B cell (primary cell): Measurements from ENCODE around the gene ZNF627. TPM values are rescaled to one million over a fixed set of nuclear protein-coding genes. Genes with fewer than 3 reads are reported as not detected.
"Not testable (repeated sequence)": the region's sequence is repeated elsewhere in the genome, so short reads cannot be mapped to it uniquely, and the experiment has no call there.

Source experiments
- ATAC-seq: fragments of 200-7000 bp; cut with Tn5 transposase; one replicate; pipeline ENCODE4 v1.10.0; 2021; ENCODE audit warnings: low read depth, mild to moderate bottlenecking, moderate number of reproducible peaks, moderate library complexity
- CTCF ChIA-PET: fragments of 350-600 bp; sonication (Branson Sonifier 250); formaldehyde crosslinking; loops from one replicate; lab custom pipeline; 2021; ENCODE audit warnings: antibody characterized with exemption, inconsistent platforms; lab: Charles Lee
- POLR2A ChIA-PET: fragments of 350-600 bp; sonication (Branson Sonifier 250); formaldehyde crosslinking; loops from one replicate; lab custom pipeline; 2021; ENCODE audit warnings: antibody characterized with exemption; lab: Charles Lee
- DNase-seq: peaks from one replicate; pipeline ENCODE4 v3.0.0; 2013
- H2AFZ ChIP-seq: 2 replicates; pipeline ENCODE4 v1.6.1; 2012; ENCODE audit warnings: mild to moderate bottlenecking, low read depth, low read length; ENCODE audit not compliant: insufficient read depth, poor library complexity, severe bottlenecking
- H3K27ac ChIP-seq, 2 donors: 1 replicate in 1 of 2; 2 replicates in 1 of 2; pipeline ENCODE4 v1.5.1; 2012 to 2013; ENCODE audit warnings: low read length in 2 of 2, mild to moderate bottlenecking in 2 of 2, moderate library complexity in 1 of 2
- H3K27me3 ChIP-seq, 4 experiments: fragments of 200-600 bp in 1 of 4; sonication (generic) in 1 of 4; replicated peaks in 1 of 4; 1 replicate in 2 of 4; 2 replicates in 2 of 4; pipeline versions ENCODE4 v1.6.1 to v1.7.0; 2013 to 2016; ENCODE audit warnings: low read length in 3 of 4, mild to moderate bottlenecking in 2 of 4, mixed read lengths in 1 of 4, moderate library complexity in 1 of 4; ENCODE audit not compliant: insufficient read depth in 4 of 4, control insufficient read depth in 3 of 4; ENCODE audit errors: control extremely low read depth in 1 of 4
- H3K36me3 ChIP-seq, 2 experiments: replicated peaks in 1 of 2; 1 replicate in 1 of 2; 2 replicates in 1 of 2; pipeline versions ENCODE4 v1.6.1 to v1.7.1; 2013; ENCODE audit warnings: low read length in 1 of 2; ENCODE audit not compliant: insufficient read depth in 2 of 2, control insufficient read depth in 1 of 2; ENCODE audit errors: control extremely low read depth in 1 of 2, extremely low read depth in 1 of 2
- H3K4me1 ChIP-seq, 2 donors: fragments of 200-600 bp in 1 of 2; sonication (generic) in 1 of 2; 1 replicate in 1 of 2; 2 replicates in 1 of 2; pipeline versions ENCODE4 v1.5.1 to v1.6.1; 2013 to 2017; ENCODE audit warnings: low read length in 2 of 2; ENCODE audit not compliant: control insufficient read depth in 2 of 2, insufficient read depth in 2 of 2
- H3K4me2 ChIP-seq: replicated peaks from 2 replicates; pipeline ENCODE3; 2012; ENCODE audit warnings: mild to moderate bottlenecking, low read depth, low read length; ENCODE audit not compliant: poor library complexity, severe bottlenecking
- H3K4me3 ChIP-seq, 5 experiments: fragments of 200-600 bp in 1 of 5; sonication (generic) in 1 of 5; 1 replicate in 3 of 5; 2 replicates in 2 of 5; pipeline versions ENCODE4 v1.5.1 to v1.7.0; 2011 to 2016; ENCODE audit warnings: low read length in 4 of 5, mild to moderate bottlenecking in 4 of 5, low read depth in 2 of 5, control low read depth in 1 of 5, moderate library complexity in 1 of 5; ENCODE audit not compliant: insufficient read depth in 1 of 5; ENCODE audit errors: control extremely low read depth in 1 of 5, extremely low read depth in 1 of 5
- H3K79me2 ChIP-seq: fragments of 200-600 bp; sonication (generic); one replicate; pipeline ENCODE4 v1.6.0; 2016; ENCODE audit warnings: low read length; ENCODE audit not compliant: control insufficient read depth, insufficient read depth
- H3K9ac ChIP-seq: fragments of 200-600 bp; sonication (generic); 2 replicates; pipeline ENCODE4 v1.6.1; 2017; ENCODE audit warnings: mild to moderate bottlenecking, low read length, moderate library complexity
- H3K9me3 ChIP-seq, 3 donors: one replicate each; pipeline versions ENCODE4 v1.6.1 to v1.7.1; 2013; ENCODE audit warnings: low read length in 2 of 3; ENCODE audit not compliant: control insufficient read depth in 2 of 3, insufficient read depth in 1 of 3; ENCODE audit errors: control extremely low read depth in 1 of 3
- H4K20me1 ChIP-seq: 2 replicates; pipeline ENCODE4 v1.6.0; 2012; ENCODE audit warnings: mild to moderate bottlenecking, low read length; ENCODE audit not compliant: insufficient read depth, control insufficient read depth, poor library complexity, severe bottlenecking
- H3K27ac Mint-ChIP-seq: one replicate; pipeline ENCODE4 v1.8.0; 2021; ENCODE audit warnings: mixed read lengths
- H3K27me3 Mint-ChIP-seq: one replicate; pipeline ENCODE4 v1.8.0; 2021; ENCODE audit warnings: mixed read lengths
- H3K4me1 Mint-ChIP-seq: one replicate; pipeline ENCODE4 v1.8.0; 2021; ENCODE audit warnings: mixed read lengths
- H3K4me3 Mint-ChIP-seq: one replicate; pipeline ENCODE4 v1.8.0; 2021; ENCODE audit warnings: mixed read lengths
- H3K9me3 Mint-ChIP-seq: one replicate; pipeline ENCODE4 v1.8.0; 2022; ENCODE audit warnings: mixed read lengths; ENCODE audit not compliant: insufficient read depth
- WGBS: methylation state at CpG from one replicate; pipeline ENCODE4 v1.1.5; 2013; ENCODE audit warnings: missing lambda C conversion rate; ENCODE audit not compliant: insufficient coverage; 5-methylcytosine and 5-hydroxymethylcytosine counted together
- intact Hi-C: fragments of 100-400 bp; cut with micrococcal nuclease; formaldehyde crosslinking; loops from one replicate; pipeline ENCODE4 v1.10.0; 2022
- polyA plus RNA-seq: library from polyadenylated mRNA; depleted of rRNA; stranded (reverse); fragments of >200 nt; gene quantifications from 2 replicates; pipeline ENCODE4 v1.2.3, GENCODE V29; 2012
- total RNA-seq, 2 donors: library from RNA; stranded (reverse); fragments of 120-200 nt in 1 of 2; gene quantifications; 1 replicate in 1 of 2; 2 replicates in 1 of 2; pipeline versions ENCODE4 v1.2.3 to v1.2.4, GENCODE V29; 2013 to 2022

Gene ZNF627
- total and polyA plus RNA-seq, 2 donors (not counting 1 experiment from before 2014, with no cell fraction given) = 9.6 to 26.2 TPM

DNA sequence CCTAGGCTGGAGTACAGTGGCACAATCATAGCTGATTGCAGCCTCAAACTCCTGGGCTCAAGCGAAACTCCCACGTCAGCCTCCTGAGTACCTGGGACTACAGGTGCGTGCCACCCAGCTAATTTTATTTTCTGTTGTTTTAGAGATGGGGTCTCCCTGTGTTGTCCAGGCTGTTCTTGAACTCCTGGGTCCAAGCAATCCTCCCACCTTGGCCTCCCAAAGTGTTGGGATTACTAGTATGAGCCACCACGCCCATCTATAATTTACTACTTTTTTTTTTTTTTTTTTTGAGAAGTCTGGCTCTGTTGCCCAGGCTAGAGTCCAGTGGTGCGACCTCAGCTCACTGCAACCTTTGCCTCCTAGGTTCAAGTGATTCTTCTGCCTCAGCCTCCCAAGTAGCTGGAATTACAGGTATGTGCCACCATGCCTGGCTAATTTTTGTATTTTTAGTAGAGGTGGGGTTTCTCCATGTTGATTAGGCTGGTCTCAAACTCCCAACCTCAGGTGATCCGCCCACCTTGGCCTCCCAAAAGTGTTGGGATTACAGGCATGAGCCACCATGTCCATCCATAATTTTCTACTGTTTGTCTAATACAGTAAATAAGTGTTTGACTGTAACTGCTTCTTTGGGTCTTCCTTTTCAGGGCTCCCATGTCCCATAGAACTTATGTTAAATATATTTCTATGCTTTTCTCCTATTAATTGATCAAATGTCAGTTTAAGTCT, 33.0 kb upstream of the ZNF627 start:
- H3K4me1 Mint-ChIP-seq = peaks cover 62% of the 10 kb centered on the region
- not testable (repeated sequence) for H3K36me3 ChIP-seq, H3K9me3 ChIP-seq, H2AFZ ChIP-seq, ATAC-seq, H3K79me2 ChIP-seq, H3K4me3 ChIP-seq, DNase-seq, H3K27me3 ChIP-seq, H4K20me1 ChIP-seq, H3K27me3 Mint-ChIP-seq, H3K9me3 Mint-ChIP-seq, H3K9ac ChIP-seq
- CTCF ChIA-PET = interaction anchor here (0.7 to 10.7 kb wide), 4 partner anchors 11 to 1404 kb away, joined by 3 to 289 read pairs (median 3); no protein-coding TSS in a partner anchor
- intact Hi-C loops = loop anchor here (5.0 kb wide), 1 partner anchor 248 kb away; the partner anchor contains the start of gene ZNF440
- peak overlapping the region; percentile 73 for H3K4me3 Mint-ChIP-seq
- no CpG with 5 or more reads among the region's 6 CpGs for WGBS
- POLR2A ChIA-PET = interaction anchor here (0.7 kb wide), 1 partner anchor 21 kb away, joined by 4 read pairs; no protein-coding TSS in a partner anchor
- H3K4me2 ChIP-seq = peak overlapping the region; percentile 48
- H3K27ac Mint-ChIP-seq = peak overlapping the region; percentile 88
- peak overlapping the region; percentile 16 to 67 for H3K27ac ChIP-seq
- peaks cover 53 to 81% of the 10 kb centered on the region in 2 donors for H3K4me1 ChIP-seq

DNA sequence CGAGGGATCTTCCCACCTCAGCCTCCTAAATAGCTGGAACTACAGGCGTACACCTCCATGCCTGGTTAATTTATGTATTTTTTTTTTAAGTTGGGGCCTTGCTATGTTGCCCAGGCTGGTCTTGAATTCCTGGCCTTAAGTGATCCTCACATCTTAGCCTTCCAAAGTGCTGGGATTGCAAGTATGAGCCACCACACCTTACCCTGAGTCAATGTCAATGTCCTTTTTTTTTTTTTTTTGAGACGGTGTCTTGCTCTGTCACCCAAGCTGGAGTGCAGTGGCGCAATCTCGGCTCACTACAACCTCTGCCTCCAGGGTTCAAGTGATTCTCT, 31.7 kb upstream of the ZNF627 start:
- ChIA-PET POLR2A (interaction anchor here (0.6 to 0.7 kb wide), 2 partner anchors 12 to 234 kb away, joined by 3 to 4 read pairs; no protein-coding TSS in a partner anchor), CTCF (interaction anchor here (1.2 to 1.4 kb wide), 2 partner anchors 20 to 25 kb away, joined by 5 read pairs; no protein-coding TSS in a partner anchor)
- H4K20me1 ChIP-seq, intact Hi-C loops, H3K27me3 ChIP-seq, H3K79me2 ChIP-seq, H3K9me3 Mint-ChIP-seq, H3K4me3 Mint-ChIP-seq, H3K27me3 Mint-ChIP-seq, H3K4me3 ChIP-seq, H3K9ac ChIP-seq, DNase-seq, H2AFZ ChIP-seq, ATAC-seq, H3K9me3 ChIP-seq, H3K36me3 ChIP-seq: not testable (repeated sequence)
- no CpG with 5 or more reads among the region's 5 CpGs for WGBS
- peaks cover 53 to 77% of the 10 kb centered on the region in 2 donors for H3K4me1 ChIP-seq
- H3K27ac ChIP-seq = peak overlapping the region in 1 of 2 donors; percentile 67
- Mint-ChIP-seq H3K4me1 (peaks cover 65% of the 10 kb centered on the region), H3K27ac (peak overlapping the region; percentile 74)
- H3K4me2 ChIP-seq = peak overlapping the region; percentile 19
